IPS-NIHi7 (cell line): ENCODE measurements around the gene NMNAT3.

Experiments used
- DNase-seq: peaks from one replicate; pipeline ENCODE4 v3.0.0; 2012; ENCODE audit warnings: mixed read lengths; ENCODE audit errors: extremely low spot score

NMNAT3 gene

GRCh38 chr3:139675327-139675726, 2.4 kb downstream of the NMNAT3 start:
- DNase-seq = no peak

- no peak for DNase-seq
These were observed 3.1 kb downstream of the NMNAT3 start for GRCh38 chr3:139674571-139675260.

DNA sequence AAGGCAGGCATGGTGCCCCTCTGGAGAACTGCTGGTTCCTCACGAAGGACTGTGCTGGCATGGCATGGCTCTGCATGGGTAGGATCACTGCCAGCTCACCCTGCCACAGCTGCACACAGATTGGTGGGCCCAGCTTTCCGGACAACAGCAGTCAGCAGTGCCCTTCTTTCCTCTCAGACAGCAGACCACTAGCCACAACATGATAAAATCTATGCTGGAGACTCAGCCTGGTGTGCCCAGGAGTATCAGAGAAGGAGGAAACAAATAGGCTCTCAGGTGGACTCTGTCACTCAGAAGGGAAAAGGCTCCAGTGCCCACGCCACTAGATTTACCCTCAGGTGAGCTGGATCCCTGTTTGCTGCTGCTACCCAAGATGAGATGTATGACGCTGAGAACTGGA, 4.9 kb downstream of the NMNAT3 start:
- no peak for DNase-seq

DNA sequence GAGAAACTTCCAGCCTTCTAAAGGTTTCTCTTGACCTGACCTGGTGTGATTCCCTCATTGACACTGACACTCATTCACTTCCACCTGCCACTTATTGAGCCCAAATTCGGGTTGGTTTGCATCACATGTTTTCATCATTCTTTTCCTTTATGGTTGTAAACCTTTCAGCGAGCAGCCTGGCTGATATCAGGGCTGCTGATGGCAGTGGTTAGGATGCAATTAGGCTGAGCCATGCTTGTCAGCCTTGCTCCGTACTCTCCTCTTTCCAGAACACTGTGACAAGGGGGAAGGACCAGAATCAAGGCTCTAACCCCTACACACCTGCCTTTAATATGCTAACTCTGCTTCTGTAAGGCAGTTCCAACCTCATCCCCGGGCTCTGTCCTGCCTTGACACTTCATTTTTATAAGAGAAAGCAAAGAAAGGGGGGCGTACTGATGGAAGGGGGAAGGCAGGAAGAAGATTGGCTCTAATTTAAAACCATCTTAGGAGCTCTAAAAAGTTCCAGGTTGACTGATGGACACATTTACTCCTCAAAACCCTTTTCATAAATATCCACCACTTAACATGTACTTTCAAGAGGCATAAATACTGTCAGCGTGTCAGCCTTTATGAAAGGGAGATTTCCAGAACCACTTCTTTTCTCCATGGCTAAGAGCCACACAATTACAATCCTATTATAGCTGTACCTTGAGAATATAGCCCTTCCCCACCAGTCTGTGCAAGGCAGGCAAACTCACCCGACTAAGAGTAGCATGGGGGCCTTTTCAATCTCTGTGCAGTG, 5.7 kb downstream of the NMNAT3 start:
- DNase-seq = no peak

DNA sequence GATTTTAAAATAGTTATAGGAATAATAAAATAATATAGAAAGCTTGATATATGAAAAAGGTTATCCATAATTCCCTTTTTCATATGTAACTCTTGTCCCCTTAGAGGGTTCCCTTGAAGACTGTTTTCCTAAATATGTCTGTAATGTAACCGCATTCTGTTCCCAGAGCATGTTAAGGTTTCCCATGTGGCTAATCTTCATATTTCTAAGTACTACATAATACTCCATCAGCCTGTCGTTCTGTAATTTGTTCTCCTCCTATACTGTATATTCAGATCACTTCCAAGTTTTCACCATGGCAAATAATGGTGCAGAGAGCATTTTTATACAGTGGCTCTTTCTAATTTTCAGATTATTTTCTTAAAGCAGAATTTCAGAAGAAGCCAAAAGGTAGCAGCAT, 6.7 kb downstream of the NMNAT3 start:
- no peak for DNase-seq

DNA sequence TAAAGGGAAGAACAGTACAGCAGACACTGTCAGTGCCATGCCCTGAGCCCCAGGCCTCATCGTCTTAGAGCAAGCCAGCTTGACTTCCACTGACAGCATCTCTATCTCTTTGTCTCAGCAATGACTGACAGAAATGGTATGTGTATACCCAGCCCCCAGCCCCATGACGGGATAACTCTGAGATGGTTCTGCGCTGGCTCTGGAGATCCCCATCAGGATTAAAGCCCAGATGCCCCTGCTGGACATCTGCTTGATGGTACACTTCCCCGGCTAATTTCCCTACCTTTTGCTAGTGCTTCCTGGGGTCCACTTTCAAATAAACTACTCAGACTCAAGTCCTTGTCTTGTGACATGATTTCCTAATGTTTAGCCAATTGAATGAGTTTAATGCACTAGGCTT, 7.6 kb downstream of the NMNAT3 start:
- DNase-seq = no peak

- DNase-seq = no peak
These were observed 9.4 kb downstream of the NMNAT3 start for GRCh38 chr3:139668332-139668731.

DNA sequence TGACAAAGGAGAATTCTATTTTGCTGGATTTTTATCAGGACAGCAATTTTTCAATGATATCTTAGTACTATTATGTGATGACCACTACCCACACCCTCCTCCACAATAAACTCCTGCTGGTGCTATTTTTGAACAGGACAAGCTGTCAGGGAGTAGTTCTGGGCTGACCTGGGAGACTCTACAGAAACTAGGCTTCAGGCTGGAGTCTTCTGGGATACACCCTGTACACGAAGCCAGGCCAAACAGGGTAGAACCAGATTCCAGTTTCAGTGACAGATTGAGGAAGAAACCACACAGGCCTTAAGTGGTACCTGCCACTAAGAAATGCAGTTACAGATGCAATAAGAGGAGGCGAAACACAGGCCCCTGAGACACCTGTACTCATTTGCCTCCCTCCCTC, 12.8 kb downstream of the NMNAT3 start:
- no peak for DNase-seq

DNA sequence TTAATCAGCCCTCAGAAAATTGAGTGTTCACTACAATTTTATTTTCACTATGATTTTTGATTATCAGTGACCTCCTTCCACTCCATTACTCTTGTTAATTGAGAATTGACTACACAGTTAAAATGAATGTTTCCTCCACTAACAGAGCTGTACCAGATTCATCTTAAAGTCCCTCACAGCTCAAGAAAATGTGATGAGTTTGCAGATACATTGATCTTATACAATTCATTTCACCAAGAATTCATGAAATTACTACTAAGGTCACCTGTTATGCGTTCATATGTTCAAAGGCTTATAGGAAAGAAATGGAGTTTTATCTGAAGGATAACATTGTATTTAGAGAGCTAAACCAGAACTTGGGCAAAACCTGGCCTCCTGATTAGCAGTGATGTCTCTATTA, 17.5 kb downstream of the NMNAT3 start:
- DNase-seq = no peak

- no peak for DNase-seq
These were observed 18.3 kb downstream of the NMNAT3 start for GRCh38 chr3:139659511-139659910.

DNA sequence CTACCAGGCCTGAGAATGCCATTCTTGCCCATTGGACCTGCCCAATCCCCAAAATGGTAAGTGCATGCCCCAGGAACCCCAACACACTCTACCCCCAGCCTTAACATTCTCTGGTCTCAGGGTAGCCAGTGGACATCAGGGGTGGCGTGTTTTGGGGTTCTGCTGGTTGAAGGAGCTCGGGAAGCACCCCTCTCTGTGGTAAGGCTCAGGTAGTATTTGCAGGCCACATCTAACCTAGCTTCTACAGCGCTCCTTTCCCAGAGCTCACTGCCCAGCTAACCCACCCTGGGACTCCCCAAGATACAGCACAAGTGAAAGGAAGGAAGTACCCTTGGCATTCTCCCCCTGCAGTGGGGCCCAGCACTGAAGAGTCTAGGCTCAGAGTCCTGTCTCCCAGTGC, 19.8 kb downstream of the NMNAT3 start:
- DNase-seq = no peak

GRCh38 chr3:139657434-139657833, 20.3 kb downstream of the NMNAT3 start:
- DNase-seq = no peak

DNA sequence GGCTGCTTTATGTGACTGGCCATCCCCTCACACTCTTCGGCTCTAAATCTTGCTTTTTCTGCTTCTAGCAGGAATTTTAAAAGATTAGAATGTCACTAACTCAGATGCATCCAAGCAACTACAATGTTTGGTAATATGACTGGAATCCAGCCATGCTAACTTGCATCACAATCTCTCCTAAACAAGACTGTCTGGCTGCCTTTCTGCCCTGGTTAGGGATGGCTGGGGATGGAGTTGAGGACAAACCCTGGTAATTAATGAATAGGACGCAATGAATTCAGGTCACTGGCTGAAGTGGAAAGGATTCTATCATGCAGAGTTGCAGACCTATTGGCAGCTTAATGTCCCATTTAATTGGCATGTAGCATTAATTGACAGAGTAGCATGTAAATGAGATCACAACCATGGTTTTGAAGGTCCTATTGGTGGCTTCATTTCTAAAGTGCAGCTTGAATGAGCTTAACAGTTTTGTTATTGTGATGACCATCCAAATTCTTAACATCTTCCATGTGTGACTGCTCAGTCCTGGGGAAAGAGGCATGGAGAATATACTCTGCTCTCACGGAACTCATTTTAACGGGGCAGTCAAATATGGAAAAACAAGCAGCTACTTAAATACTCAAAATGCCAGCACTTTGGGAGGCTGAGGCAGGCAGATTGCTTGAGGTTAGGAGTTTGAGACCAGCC, 21.7 kb downstream of the NMNAT3 start:
- no peak for DNase-seq

- DNase-seq = peak; percentile 20
These were observed 23.0 kb downstream of the NMNAT3 start for GRCh38 chr3:139654637-139655365.

DNA sequence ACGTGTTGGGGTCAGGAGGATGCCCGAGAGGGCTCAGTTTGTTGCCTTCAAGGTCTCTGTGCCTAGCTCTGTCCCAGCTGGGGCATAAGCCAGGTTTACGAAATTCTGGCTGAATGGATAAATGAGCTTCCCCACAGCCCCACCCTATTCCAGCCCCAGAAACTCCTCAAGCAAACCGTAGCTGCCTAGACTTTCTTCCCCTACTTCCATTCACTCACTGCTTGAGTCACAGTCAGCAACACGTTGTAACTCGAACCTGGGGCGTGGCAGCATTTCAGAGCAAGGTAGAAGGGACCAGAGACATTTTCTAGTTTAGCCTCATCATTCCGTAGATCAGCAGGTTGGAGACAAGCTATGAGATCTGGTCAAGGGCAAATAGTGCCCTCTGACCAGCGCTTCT, 24.2 kb downstream of the NMNAT3 start:
- DNase-seq = no peak

GRCh38 chr3:139652561-139652960, 25.2 kb downstream of the NMNAT3 start:
- no peak for DNase-seq

GRCh38 chr3:139647866-139648435, 29.8 kb downstream of the NMNAT3 start:
- DNase-seq = no peak

- DNase-seq = no peak
These were observed 31.3 kb downstream of the NMNAT3 start for GRCh38 chr3:139646512-139646911.

DNA sequence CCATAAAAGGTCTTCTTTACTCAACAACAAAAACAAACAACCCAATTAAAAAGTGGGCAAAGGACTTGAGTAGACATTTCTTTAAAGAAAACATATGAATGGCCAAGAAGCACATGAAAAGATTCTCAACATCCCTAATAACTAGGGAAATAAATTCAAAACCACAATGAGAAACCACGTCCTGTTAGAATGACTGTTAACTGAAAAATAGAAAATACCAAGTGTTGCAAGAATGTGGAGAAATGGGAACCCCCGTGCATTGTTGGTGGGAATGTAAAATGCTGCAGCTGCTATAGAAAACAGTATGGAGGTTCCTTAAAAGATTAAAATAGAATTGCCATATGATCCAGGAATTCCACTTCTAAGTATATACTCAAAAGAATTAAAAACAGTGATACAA, 34.8 kb downstream of the NMNAT3 start:
- DNase-seq = no peak

GRCh38 chr3:139640456-139640855, 37.3 kb downstream of the NMNAT3 start:
- DNase-seq = no peak

DNA sequence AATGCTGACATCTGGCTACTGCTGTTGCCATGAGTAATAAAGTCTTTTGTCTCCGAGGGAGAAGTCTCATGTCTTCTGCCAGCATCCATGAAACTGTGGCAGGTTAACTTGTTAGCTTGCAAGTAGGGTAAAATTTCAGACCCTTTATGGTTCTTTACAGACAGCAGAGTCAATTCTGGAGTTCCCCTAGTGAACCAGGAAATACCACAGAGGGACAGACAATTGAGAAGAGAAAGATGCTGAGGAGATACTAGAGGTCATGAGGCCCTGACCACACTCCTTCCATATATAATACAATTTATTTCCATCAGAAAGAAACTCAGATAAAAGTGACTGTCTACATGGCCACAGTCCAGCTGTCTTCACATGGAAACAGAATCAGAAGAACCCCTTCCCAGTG, 38.1 kb downstream of the NMNAT3 start:
- DNase-seq = no peak

DNA sequence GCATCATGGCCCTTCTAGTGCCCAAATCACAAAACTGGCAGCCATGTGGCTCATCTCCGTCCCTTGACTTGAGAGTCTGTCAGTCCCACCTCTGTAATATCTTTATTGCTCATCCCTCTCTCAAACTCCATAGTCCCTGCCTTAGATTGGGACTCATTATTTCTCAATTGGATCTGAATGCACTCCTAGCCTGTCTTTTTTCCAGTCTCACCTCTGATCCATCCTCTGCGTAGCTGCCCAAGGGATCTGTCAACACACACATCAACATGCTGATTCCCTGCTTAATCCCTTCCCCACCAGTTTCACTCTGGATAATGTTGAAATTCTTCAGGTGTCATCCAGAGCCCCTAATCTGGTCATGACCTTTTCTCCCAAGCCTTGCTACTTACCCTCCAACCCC, 39.3 kb downstream of the NMNAT3 start:
- no peak for DNase-seq
